Transverse colon (tissue), 4 donors: Measurements from ENCODE around the gene ZNF138. TPM values are rescaled to one million over a fixed set of nuclear protein-coding genes. Genes with fewer than 3 reads are reported as not detected.

Source experiments
- total RNA-seq, 4 donors: library from RNA; depleted of rRNA; stranded (reverse); fragments of >200 nt; gene quantifications; one replicate each; pipeline ENCODE4 v1.1.0, GENCODE V29; 2016

The ZNF138 gene
- total RNA-seq, 4 donors from 2014 or later = 4.2 to 17.2 (median 10.9) TPM

Other genes with a start within 250 kb of the ZNF138 start
- 10 to 100 TPM in 1 of 4 donors, 1 to 10 TPM in 3; 3.4 to 11.1 (median 6.6) TPM for gene ZNF680, start 231.4 kb upstream of the ZNF138 start, total RNA-seq
- gene ZNF107, start 128.3 kb upstream of the ZNF138 start, total RNA-seq = 10 to 100 TPM in 2 of 4 donors, 1 to 10 TPM in 2; 3.8 to 11.2 (median 8.4) TPM
- 10 to 100 TPM in 1 of 4 donors, 1 to 10 TPM in 3; 4.1 to 14.9 (median 5.7) TPM for gene ZNF273, start 108.8 kb downstream of the ZNF138 start, total RNA-seq
- 10 to 100 TPM in 1 of 4 donors, 1 to 10 TPM in 3; 2.2 to 48.6 (median 7.0) TPM for gene ZNF117, start 196.6 kb downstream of the ZNF138 start, total RNA-seq
- gene ERV3-1, start 212.3 kb downstream of the ZNF138 start, total RNA-seq = 10 to 100 TPM in 2 of 4 donors, 1 to 10 TPM in 2; 6.6 to 15.9 (median 11.0) TPM